Esophagus squamous epithelium (tissue), 4 donors: ENCODE measurements around the gene SERPINF2.

ENCODE experiments used
- CTCF ChIP-seq, 6 experiments: fragments of 450-650 bp in 4 of 6; fragments of 200-600 bp in 2 of 6; sonication (generic) in 2 of 6; IDR thresholded peaks; one replicate each; pipeline ENCODE4 v1.5.1; 2016 to 2019; ENCODE audit warnings: antibody characterized with exemption in 6 of 6, mild to moderate bottlenecking in 4 of 6, moderate library complexity in 4 of 6
- POLR2A ChIP-seq, 4 donors: fragments of 450-650 bp; IDR thresholded peaks; one replicate each; pipeline ENCODE4 v1.6.1; 2017; ENCODE audit warnings: antibody characterized with exemption in 4 of 4, mild to moderate bottlenecking in 4 of 4, moderate library complexity in 3 of 4

- TF ChIP-seq CTCF (IDR thresholded peaks at IDR 0.05) (no peak), POLR2A (IDR thresholded peaks at IDR 0.05) (no peak)
Measured at GRCh38 chr17:1797323-1797722, 54.7 kb downstream of the SERPINF2 start.
